ENCODE data around the gene SIRT1.

The SIRT1 gene

GRCh38 chr10:67923551-67923950 is 39.1 kb downstream of the SIRT1 start:
- H3K4me1 ChIP-seq (ENCODE audit: insufficient read depth, poor library complexity, severe bottlenecking), result no peaks in the 10 kb centered on the region
- DNase-seq (ENCODE audit: low spot score) (no peak), ATAC-seq (ENCODE audit: low read depth) (no peak)
- H3K27ac ChIP-seq (ENCODE audit: poor library complexity, severe bottlenecking), result no peak overlapping the region
- no peaks in the 10 kb centered on the region for H3K27me3 ChIP-seq (ENCODE audit: insufficient read depth, poor library complexity, severe bottlenecking)
- no peaks in the 10 kb centered on the region for H3K9me3 ChIP-seq (ENCODE audit: severe bottlenecking)
- TF ChIP-seq, protein P1, sequence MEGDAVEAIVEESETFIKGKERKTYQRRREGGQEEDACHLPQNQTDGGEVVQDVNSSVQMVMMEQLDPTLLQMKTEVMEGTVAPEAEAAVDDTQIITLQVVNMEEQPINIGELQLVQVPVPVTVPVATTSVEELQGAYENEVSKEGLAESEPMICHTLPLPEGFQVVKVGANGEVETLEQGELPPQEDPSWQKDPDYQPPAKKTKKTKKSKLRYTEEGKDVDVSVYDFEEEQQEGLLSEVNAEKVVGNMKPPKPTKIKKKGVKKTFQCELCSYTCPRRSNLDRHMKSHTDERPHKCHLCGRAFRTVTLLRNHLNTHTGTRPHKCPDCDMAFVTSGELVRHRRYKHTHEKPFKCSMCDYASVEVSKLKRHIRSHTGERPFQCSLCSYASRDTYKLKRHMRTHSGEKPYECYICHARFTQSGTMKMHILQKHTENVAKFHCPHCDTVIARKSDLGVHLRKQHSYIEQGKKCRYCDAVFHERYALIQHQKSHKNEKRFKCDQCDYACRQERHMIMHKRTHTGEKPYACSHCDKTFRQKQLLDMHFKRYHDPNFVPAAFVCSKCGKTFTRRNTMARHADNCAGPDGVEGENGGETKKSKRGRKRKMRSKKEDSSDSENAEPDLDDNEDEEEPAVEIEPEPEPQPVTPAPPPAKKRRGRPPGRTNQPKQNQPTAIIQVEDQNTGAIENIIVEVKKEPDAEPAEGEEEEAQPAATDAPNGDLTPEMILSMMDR (IDR thresholded peaks at IDR 0.05; ENCODE audit: poor library complexity, severe bottlenecking), result no peak
- H3K4me3 ChIP-seq (ENCODE audit: severe bottlenecking), result no peak overlapping the region
- H3K36me3 ChIP-seq (ENCODE audit: low read depth), result peaks cover 44% of the 10 kb centered on the region

DNA sequence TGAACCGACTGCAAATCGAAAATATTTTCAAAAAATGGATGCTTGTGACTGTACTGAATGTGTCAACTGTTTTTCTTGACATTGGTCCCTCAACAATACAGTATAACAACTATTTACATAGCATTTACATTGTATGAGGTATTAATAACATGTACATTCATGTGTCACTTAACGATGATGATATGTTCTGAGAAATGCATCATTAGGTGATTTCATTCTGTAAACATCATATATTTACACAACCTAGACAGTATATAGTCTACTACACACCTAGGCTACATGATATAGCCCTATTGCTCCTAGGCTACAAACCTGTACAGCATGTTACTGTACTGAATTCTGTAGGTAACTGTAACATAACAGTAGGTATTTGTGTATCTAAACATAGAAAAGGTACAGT is 39.7 kb downstream of the SIRT1 start:
- no peak overlapping the region for H3K4me3 ChIP-seq (ENCODE audit: severe bottlenecking)
- no peaks in the 10 kb centered on the region for H3K9me3 ChIP-seq (ENCODE audit: severe bottlenecking)
- TF ChIP-seq, protein P1 (IDR thresholded peaks at IDR 0.05; ENCODE audit: poor library complexity, severe bottlenecking), result no peak
- DNase-seq (ENCODE audit: low spot score), result no peak
- H3K27ac ChIP-seq (ENCODE audit: poor library complexity, severe bottlenecking), result no peak overlapping the region
- no peaks in the 10 kb centered on the region for H3K4me1 ChIP-seq (ENCODE audit: insufficient read depth, poor library complexity, severe bottlenecking)
- peaks cover 44% of the 10 kb centered on the region for H3K36me3 ChIP-seq (ENCODE audit: low read depth)
- H3K27me3 ChIP-seq (ENCODE audit: insufficient read depth, poor library complexity, severe bottlenecking), result no peaks in the 10 kb centered on the region
- ATAC-seq (ENCODE audit: low read depth), result no peak

GRCh38 chr10:67925449-67926005 is 41.1 kb downstream of the SIRT1 start:
- DNase-seq (ENCODE audit: low spot score) (no peak), ATAC-seq (ENCODE audit: low read depth) (peak; percentile 40; the same call in 1 of the 3 replicates)
- no peaks in the 10 kb centered on the region for H3K9me3 ChIP-seq (ENCODE audit: severe bottlenecking)
- H3K27me3 ChIP-seq (ENCODE audit: insufficient read depth, poor library complexity, severe bottlenecking), result no peaks in the 10 kb centered on the region
- H3K27ac ChIP-seq (ENCODE audit: poor library complexity, severe bottlenecking), result no peak overlapping the region
- no peak overlapping the region for H3K4me3 ChIP-seq (ENCODE audit: severe bottlenecking)
- no peaks in the 10 kb centered on the region for H3K4me1 ChIP-seq (ENCODE audit: insufficient read depth, poor library complexity, severe bottlenecking)
- TF ChIP-seq, protein P1 (IDR thresholded peaks at IDR 0.05; ENCODE audit: poor library complexity, severe bottlenecking), result no peak
- H3K36me3 ChIP-seq (ENCODE audit: low read depth), result peaks cover 51% of the 10 kb centered on the region

DNA sequence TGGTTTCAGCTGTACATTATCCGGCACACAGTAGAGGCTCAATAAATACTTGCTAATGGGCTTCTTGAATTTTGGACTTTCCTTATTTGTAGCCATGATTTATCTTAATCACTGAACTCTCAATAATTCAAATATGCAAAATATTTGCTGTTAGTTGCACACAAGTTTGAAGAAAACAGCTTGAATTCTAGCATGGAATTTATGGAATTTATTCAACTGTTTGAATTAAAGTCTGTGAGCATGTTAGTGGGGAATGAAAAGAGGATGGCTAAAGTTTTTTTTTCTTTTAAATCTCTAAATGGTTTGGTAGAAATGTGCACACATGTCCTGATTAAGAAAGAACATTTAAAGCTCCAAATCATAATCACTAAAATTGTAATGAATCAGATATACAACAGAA is 42.5 kb downstream of the SIRT1 start:
- TF ChIP-seq, protein P1 (IDR thresholded peaks at IDR 0.05; ENCODE audit: poor library complexity, severe bottlenecking), result no peak
- Histone ChIP-seq H3K4me3 (ENCODE audit: severe bottlenecking) (no peak overlapping the region), H3K9me3 (ENCODE audit: severe bottlenecking) (no peaks in the 10 kb centered on the region), H3K4me1 (ENCODE audit: insufficient read depth, poor library complexity, severe bottlenecking) (no peaks in the 10 kb centered on the region), H3K27me3 (ENCODE audit: insufficient read depth, poor library complexity, severe bottlenecking) (no peaks in the 10 kb centered on the region), H3K27ac (ENCODE audit: poor library complexity, severe bottlenecking) (no peak overlapping the region), H3K36me3 (ENCODE audit: low read depth) (peaks cover 59% of the 10 kb centered on the region)
- DNase-seq (ENCODE audit: low spot score), result no peak
- no peak for ATAC-seq (ENCODE audit: low read depth)

DNA sequence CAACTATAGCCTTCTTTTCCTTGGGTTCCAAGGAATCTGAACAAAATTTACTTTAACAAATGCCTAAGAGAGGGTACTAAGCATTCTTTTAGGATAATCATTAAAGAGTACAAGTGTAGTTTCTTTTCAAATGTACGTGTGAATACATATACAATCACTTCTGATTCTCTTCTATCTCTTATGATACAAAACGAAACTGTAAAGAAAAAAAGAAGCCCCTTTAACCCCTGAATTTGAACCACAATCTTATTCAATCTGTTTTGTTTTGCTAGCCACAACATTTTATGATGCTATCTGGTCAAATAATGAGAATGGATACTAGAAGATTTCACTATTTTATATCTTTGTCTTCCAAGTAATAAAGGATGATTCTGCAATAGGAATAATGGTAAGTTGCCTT is 48.7 kb downstream of the SIRT1 start:
- ATAC-seq (ENCODE audit: low read depth), result no peak
- H3K36me3 ChIP-seq (ENCODE audit: low read depth), result peaks cover 74% of the 10 kb centered on the region

More for the DNA sequence above, 48.7 kb downstream of the SIRT1 start:
- DNase-seq (ENCODE audit: low spot score), result no peak
- TF ChIP-seq, protein P1 (IDR thresholded peaks at IDR 0.05; ENCODE audit: poor library complexity, severe bottlenecking), result no peak
- no peaks in the 10 kb centered on the region for H3K4me1 ChIP-seq (ENCODE audit: insufficient read depth, poor library complexity, severe bottlenecking)
- H3K9me3 ChIP-seq (ENCODE audit: severe bottlenecking), result no peaks in the 10 kb centered on the region
- H3K27me3 ChIP-seq (ENCODE audit: insufficient read depth, poor library complexity, severe bottlenecking), result no peaks in the 10 kb centered on the region
- H3K27ac ChIP-seq (ENCODE audit: poor library complexity, severe bottlenecking), result no peak overlapping the region
- no peak overlapping the region for H3K4me3 ChIP-seq (ENCODE audit: severe bottlenecking)

All from RWPE2 (cell line).